HG03432 (cell line): Measurements from ENCODE around the gene EFHC1.

Experiments
- ATAC-seq: cut with Tn5 transposase; IDR thresholded peaks from one replicate; pipeline ENCODE4 v1.9.1; 2021; ENCODE audit warnings: mild to moderate bottlenecking, moderate library complexity; ENCODE audit not compliant: unreplicated experiment

EFHC1 gene

DNA sequence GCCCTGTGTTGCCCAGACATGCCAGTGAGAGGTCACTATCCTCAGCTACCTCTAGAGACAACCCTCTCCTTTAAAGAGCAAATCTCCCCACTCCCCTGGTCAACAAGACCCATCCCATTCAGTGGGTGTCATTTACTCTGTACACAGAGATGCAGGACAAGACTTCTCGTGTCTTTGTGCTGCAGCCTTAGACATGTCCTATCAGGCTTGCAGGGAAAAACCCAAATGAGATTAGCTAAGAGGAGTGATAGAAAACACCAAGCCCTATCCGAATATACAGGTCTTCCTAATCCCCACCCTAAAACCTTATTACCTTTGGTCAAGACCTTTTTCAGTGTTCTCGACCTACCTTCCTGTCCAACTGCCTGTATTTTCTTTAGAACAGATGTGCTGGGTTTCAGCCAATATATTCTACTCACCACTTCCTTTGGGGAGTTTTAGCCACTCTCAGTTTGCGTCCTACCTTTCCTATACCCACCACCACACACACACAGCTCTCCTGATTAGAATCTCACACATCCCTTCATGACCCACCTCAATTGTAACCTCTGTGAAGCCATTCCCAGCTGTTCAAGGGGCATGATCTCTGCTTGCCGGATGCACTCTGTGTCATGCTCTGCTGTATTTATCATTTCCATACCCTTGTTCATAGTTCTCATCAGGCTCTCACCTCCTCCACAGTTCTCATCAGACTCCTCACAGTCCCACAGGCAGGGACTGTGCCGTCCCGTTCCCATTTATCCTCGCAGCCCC is 117.0 kb downstream of the EFHC1 start:
- ATAC-seq, result peak; percentile 66

DNA sequence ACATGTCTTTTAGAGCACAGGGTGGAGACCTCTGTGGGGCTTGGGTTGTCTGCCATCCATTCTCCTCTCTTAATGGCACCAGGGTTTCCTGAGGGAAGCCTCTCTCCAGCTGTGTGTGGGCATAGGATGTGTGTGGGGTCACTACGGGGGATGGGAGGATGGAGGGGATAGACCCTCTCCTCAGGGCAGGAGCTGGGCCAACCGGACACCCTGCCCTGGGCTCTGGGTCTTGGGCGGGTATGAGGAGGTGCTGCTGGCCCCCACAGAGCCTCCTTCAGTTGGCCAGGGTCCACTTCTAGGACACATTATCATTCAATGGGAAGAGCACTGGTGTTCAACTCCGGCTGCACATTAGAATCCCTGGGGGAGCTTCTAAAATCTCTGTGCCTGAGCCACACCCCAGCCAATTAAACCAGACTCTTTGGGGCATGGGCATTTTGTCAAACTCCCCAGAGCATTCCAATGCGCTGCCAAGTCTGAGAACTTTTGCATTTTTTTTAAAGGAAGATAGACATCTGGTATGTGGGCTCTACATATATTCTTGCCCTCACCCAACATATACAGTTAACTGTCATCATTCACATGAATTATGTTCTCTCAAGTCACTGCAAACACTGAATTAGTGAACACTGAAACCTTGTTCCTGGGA is 118.2 kb downstream of the EFHC1 start:
- ATAC-seq, result no peak

DNA sequence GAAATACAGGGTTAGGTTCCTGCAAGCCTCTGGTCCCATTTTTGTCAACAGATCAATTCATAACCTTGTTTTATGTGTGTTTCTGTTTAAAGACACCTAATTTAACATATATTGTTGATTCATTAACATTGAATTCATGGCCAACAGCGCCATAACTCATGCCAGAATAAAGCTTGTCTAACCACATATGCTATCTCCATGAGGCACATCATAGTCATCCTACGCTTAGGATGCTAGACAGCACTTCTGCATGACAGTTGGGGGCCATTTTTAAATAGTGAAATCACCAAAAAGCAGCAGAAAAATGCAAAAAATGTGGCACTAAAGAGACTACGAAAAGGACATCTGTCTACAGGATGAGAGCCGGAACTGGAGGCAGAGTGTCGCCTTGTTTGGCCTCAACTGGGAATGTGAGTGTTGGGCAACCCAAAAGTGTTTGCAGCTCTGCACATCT is 118.8 kb downstream of the EFHC1 start:
- ATAC-seq, result no peak

DNA sequence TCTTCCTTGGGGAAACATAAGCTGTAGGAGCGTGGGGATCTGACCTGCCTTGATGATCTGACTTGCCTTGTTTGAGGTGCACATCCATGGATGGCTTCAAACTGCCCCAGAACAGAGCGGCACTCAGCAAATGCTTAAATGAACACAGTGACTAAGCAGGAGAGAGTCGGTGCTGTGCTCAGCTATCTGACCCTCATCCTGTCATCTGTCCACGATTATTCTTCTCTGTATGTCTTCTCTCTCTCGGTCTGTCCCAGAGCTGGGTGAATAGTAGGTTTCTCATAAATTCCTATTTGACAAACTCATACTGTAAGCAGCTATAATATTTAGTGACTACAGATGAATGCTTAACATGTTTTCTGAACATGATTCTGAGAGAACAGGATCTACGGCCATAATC is 119.5 kb downstream of the EFHC1 start:
- ATAC-seq, result no peak

DNA sequence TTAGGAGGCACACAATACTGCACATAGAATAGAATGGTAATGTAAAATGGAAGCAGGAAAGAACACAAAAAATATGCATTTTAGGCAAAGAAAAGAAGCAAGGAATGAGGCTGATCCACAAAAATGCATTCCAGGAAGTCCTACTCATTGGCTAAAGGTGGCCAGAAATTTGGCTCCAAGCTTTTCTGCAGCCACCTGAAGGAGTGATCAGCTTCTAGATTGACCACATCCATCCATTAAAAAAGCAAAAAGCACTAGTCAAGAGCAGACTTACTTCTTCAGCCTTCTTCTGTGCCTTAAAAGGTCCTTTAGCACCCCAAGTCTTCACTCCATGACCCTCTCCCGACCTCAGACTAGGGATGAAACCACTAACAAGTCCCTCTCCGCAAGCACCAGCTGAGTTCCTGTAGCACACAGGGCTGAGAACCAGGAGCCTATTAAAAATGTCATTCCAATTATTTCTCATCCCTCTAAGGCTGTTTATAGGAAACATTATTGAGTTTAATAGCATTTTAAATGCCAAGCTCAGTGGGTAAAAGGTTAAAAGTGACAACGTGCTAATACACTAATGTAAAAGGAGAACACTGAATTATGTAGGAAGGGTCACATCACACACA is 120.3 kb downstream of the EFHC1 start:
- no peak for ATAC-seq

DNA sequence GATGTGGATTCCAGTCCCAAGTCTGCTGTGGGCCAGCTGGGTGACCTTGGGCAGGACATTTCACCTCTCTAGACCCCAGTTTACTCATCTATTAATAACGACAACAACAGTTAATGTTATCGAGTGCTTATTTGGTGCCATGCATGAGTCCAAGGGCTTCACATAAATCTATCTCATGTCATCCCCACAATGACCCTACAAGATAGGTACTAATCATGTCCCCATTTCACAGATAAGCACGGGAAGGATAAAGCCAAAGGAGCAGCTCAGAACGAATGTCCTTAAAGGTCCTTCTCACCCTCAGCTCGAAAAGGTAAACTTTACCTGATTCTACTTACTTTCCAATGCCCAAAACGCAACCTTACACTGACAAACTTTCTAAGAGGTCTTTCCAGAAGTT is 121.0 kb downstream of the EFHC1 start:
- no peak for ATAC-seq

DNA sequence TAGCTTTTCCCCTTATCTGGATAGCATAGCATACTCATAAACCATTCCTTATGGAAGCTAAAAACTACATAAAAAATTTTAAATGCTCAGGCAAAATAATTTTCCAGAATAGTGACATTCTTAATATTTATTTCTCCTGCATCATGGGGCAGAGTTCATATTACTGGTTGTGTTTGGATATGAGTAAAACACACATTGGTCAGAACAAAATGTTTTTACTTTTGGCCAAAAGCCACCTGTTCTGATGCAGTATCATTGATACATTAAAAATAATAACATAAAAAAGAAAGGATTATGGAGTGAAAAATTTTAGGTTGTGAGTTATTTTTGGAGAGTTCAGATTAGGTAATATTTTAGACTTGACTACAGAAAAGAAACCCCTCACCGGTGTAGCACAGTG is 123.1 kb downstream of the EFHC1 start:
- no peak for ATAC-seq

DNA sequence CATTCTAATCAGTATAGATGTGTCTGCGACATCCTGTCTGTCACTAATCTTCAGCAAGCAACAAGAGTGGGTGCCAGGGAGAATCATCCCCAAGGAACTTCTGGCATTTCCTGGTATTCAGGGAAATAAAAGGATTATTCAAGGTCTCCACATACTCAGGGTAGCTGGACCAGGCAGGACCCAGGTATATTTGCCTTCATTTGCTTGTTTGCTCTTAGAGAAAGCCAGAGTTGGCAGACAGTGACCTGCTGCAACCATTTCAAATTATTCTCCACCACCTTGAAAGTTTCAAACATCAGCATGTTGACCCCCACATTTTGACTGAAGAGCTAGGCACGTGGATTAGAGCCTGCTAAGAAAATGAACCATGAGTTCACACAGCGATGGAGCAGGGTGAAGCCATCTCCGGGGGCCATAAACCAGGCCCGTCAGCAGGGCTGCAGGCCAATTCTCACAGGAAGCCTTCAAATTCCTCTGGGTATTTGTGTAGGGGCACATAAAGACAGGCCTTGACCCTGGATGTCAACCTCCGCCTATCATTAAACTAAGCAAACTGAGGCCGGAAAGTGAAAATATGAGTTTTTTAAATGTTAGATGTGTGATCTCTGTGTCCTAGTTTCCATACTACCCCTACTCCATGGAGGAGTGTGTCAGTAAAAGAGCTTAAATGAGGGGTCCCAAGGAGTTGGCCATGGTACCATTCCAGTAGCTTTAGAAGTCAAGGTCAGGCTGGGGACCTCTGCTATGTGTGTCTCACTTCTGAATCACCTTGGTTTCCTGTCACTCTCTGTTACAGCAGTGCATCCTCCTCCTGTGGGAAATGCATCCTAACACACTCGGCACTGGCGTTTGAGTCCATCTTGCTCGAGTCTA is 123.8 kb downstream of the EFHC1 start:
- ATAC-seq, result no peak

DNA sequence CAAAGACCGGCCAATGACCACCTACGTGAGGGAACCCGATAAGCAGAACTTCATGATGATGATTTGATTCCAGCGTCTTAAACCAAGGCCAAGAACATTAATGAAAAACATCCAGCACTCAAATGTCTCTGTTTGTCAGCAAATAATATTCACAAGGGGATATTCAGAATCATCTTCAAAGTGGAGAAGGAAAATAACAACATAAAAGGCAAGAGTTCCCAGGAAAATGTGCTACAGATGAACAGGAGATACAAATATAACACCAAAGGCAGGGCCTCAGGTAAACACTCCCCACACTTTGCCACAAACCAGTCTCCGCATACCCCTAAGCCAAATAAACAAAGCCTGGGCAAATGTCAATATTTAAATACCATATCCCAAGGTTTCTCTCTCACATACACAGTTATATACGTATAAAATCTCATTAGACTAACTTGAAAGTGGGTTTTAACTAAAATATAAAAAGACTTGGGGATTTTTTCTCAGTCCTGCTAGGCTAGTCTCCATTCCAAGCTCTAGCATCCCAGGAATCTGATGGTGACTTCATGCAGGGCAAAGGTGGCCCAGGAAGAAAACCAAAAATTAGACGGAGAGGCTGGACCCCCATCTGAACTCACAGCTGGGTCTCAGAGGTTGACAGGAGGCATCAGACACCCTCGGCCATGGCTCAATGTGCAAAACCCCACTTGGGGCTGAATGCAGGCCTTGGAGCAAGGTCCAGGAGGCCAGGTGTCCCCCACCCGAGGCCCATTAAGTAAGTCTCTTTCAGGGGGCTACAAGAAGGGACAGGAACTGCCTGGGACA is 124.7 kb downstream of the EFHC1 start:
- ATAC-seq, result no peak

DNA sequence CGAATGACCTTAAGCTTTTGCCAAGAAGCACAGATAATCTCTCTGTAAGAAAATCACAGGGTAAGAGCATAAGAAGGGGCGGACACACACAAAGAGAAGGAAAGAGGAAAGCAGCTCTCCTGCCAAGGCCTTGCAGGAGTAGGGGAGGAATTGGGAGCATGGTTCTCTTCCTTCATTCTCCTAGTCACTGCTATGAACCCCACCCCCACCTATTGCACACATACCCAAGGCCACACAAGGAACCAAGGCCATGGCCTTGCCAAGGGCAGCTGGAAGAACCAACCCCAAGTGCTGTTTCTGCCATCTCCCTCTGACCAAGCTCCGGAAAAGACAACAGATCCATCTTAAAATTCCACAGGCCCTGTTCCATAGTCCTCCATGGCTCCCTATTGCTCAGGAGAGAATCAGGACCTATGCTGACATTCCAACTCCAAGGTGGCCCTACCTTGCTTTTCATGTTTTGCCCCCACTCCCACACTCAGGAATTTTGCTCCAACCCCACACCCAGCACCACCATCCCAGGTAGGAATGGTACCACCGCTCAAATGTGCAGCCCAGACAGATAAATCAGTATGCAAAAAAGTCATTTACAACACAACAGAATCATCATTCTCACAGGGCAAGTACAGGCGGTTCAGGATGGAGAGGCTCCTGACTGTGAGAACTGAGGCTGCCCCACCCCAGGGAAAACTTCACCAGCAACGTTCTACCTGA is 125.4 kb downstream of the EFHC1 start:
- ATAC-seq, result peak; percentile 18

DNA sequence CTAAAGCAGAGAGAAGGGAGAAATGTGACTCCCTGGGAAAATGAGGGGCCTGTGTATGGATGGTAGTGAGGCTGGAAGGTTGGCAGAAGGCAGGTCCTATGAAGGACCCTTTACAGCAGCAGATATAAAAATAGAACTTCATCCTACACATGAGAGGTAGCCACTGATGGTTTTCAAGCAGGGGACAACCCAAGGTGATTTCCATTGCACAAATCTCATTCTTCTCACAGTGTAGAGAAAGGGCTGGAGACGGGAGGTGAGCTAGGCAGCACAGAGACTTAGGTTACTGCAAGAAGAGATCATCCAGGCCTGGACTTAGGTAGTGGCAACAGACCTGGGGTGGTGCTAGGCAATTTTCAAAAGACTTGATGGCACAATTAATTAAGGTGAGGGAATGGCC is 126.0 kb downstream of the EFHC1 start:
- peak; percentile 59 for ATAC-seq

DNA sequence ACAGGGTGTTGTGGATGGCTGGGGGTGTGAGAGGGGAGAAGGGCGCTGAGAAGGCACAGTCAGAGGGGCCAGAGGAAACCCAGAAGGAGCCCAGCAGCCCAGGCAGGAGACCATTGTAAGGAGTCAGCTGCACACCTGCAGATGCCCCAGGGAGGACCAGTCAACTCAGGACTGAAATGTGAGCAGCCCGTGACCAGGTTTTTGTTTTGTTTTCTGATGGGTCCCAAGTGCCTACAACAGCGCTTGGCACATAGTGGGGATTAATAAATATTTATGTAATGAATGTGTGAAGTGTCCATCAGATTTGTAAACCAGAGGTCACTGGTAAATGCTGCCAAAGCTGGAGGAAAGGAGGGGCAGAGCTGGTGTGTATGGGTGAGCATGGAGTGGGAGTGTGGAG is 126.5 kb downstream of the EFHC1 start:
- peak; percentile 88 for ATAC-seq

DNA sequence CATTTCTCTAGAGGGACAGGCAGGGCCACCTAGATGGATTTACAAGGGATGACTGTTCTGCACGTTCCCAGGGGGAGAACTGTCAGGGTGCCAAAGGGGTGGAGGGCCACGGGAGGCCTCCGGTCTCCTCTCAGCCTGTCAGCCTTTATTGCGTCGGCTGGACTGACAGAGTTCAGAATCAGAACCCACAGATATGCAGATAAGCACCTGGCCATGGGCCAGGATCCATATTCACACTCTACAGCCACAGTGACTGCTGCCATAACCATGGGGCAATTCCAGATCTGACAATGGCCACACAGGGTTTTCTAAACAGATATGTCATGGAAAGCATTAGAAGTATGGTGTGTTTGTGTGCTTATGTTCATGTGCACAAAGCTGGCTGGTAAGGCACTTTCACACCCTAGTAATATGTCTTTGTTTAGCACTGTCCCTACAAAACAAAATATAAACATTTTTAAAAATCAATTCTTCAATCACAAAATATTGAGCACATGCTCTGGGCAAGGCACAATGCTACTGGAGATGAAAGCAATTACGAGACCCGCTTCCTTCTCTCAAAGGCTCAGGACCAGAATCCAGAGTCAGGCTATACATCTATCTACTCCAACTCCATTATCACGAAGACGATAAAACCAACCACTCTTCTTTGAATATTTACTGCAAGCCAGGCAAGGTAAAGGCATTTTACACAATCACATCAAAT is 127.7 kb downstream of the EFHC1 start:
- no peak for ATAC-seq

DNA sequence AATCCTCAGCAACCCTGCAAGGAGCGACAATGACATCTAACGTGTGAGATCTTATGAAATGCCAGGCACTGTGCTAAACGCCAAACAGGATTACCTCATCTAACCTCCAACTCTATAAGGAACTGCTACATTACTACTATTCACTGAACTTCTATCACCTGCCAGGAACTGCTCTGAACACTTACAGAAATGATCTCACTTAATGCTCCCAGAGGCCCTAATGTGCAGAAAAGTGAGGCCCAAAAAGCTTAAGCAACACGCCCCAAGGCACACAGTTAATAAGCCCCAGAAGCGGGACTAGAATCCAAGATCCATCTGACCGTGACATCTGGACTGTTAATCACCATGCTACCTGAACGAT is 128.2 kb downstream of the EFHC1 start:
- ATAC-seq, result no peak

DNA sequence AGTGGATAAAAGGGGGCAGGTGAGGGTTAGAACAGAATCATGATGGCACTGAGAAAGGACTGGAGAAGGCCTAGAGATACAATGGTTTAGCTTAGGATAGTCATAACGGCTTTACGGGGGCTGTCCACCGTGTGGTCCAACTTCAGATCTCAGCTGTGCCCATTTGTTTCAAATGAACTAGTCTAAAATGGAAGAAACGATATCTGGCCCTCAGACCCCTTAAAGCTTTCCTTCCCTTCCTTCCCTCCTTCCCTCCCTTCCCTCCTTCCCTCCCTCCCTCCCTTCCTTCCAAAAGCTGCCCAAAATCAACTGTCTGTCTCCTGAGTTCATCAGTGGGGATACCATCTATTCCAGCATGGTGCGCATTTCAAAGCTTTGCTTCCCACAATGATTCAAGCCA is 128.9 kb downstream of the EFHC1 start:
- no peak for ATAC-seq

DNA sequence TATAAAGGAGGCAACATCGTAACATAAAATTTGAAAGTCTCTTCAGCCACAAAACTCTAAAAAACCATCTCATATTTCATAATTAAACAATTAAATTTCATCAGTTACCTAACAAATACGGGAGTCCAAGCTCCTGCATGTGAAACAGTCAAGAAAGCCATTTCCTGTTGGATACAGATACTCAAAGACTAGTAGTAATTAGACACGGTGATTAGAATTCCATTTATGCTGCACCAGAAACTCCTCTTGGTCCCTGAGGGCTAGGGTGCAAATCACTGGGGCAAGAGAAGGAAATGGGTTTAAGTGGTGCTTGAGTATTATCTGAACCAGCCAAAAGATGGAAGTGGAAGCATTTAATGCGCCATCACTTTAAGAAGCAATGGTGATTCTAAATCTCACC is 129.3 kb downstream of the EFHC1 start:
- no peak for ATAC-seq

DNA sequence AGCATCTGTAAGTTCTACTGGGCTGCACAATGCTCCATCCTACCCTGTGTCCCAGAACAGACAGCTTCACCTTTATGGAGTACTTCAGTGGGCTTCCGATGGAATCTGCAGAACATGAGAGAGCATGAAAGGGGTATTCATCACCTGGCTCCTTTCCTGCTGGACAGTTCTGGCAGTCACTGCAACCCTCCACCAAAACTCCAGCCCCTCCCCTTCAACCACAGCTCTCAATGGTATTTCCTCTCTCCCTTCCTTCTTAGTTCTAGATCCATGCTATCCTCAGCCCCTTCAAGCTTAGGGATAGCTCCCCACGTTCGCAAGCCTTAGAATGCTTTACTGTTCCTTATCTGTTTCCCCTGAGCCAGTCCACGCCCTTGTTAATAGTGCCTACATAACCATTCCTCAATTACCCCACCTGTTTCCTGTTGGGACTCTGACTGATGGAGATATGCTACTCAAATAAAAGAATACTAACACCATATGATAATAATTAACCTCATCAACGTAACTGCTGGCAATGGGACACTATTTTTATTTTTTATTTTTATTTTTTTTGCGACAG is 130.0 kb downstream of the EFHC1 start:
- ATAC-seq, result no peak

DNA sequence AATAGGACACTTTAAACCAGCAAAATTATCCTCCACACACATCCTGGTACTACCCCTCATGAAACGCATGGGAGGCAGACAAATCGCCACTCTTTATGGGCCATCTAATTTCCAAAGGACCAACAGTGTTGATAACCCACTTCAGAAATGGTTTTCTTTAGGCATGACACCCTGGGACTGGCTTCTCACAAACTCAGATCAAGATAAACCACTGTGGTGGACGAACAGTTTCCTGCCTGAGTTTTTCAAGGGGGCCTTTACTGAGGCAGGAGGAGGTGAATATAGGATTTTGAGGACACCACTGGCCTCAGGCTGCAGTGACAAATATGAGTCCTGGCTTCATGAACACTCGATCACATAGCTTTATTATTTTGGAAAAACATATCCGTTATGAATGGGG is 130.7 kb downstream of the EFHC1 start:
- no peak for ATAC-seq
